HepG2 (cell line): ENCODE results near the gene ZDHHC16. TPM values are rescaled to one million over a fixed set of nuclear protein-coding genes. Genes with fewer than 3 reads are reported as not detected.

Source experiments
- ARHGAP35 ChIP-seq: sonication (generic); formaldehyde crosslinking; IDR thresholded peaks from 2 replicates; pipeline ENCODE4 v1.9.0; 2022; ENCODE audit warnings: mild to moderate bottlenecking, inconsistent platforms, moderate library complexity, missing genetic modification reagents, borderline replicate concordance
- ATF7 ChIP-seq, 2 experiments: fragments of 450-650 bp in 1 of 2; sonication (generic) in 1 of 2; formaldehyde crosslinking in 1 of 2; IDR thresholded peaks; 2 replicates each; pipeline versions ENCODE4 v1.4.0 to v1.6.1; 2016 to 2020; ENCODE audit warnings: antibody characterized with exemption in 1 of 2, mild to moderate bottlenecking in 1 of 2, missing genetic modification reagents in 1 of 2
- DR1 ChIP-seq: sonication (generic); formaldehyde crosslinking; IDR thresholded peaks from 2 replicates; pipeline ENCODE4 v1.8.0; 2021; ENCODE audit warnings: mild to moderate bottlenecking, missing genetic modification reagents, inconsistent platforms
- ELF3 ChIP-seq: IDR thresholded peaks from 2 replicates; pipeline ENCODE4 v1.6.1; 2016; ENCODE audit warnings: missing genetic modification reagents, missing compliant biosample characterization
- IRX3 ChIP-seq: sonication (generic); formaldehyde crosslinking; IDR thresholded peaks from 2 replicates; pipeline ENCODE4 v1.8.1; 2023; ENCODE audit warnings: mild to moderate bottlenecking, low read depth, missing genetic modification reagents, borderline replicate concordance
- LCORL ChIP-seq, 2 experiments: fragments of 450-650 bp in 1 of 2; sonication (generic) in 1 of 2; formaldehyde crosslinking in 1 of 2; IDR thresholded peaks; 2 replicates each; pipeline versions ENCODE4 v1.5.0 to v1.6.1; 2017 to 2020; ENCODE audit warnings: antibody characterized with exemption in 1 of 2, missing genetic modification reagents in 1 of 2
- MYNN ChIP-seq: sonication (generic); formaldehyde crosslinking; IDR thresholded peaks from 2 replicates; pipeline ENCODE4 v1.4.0; 2020; ENCODE audit warnings: mild to moderate bottlenecking, low read depth, missing genetic modification reagents
- SPEN ChIP-seq: sonication (generic); formaldehyde crosslinking; IDR thresholded peaks from 2 replicates; pipeline ENCODE4 v1.5.1; 2020; ENCODE audit warnings: low read depth, mild to moderate bottlenecking, missing genetic modification reagents
- TAF15 ChIP-seq: fragments of 200-400 bp; formaldehyde crosslinking; IDR thresholded peaks from one replicate; pipeline ENCODE4 v1.6.1; 2018; ENCODE audit warnings: mild to moderate bottlenecking, low read depth, low read length; ENCODE audit not compliant: poor library complexity, severe bottlenecking
- U2AF1 ChIP-seq: fragments of 200-400 bp; formaldehyde crosslinking; optimal IDR thresholded peaks from 2 replicates; pipeline ENCODE3; 2017; ENCODE audit warnings: mild to moderate bottlenecking, low read depth, low read length
- ZBTB3 ChIP-seq: sonication (generic); formaldehyde crosslinking; IDR thresholded peaks from 2 replicates; pipeline ENCODE4 v1.4.0; 2020; ENCODE audit warnings: low read depth, mild to moderate bottlenecking, moderate library complexity, missing genetic modification reagents, borderline replicate concordance
- ZNF253 ChIP-seq: sonication (generic); formaldehyde crosslinking; IDR thresholded peaks from 2 replicates; pipeline ENCODE4 v1.8.0; 2022; ENCODE audit warnings: mild to moderate bottlenecking, missing genetic modification reagents, borderline replicate concordance
- ZNF570 ChIP-seq: sonication (generic); formaldehyde crosslinking; IDR thresholded peaks from 2 replicates; pipeline ENCODE4 v1.4.0; 2020; ENCODE audit warnings: mild to moderate bottlenecking, missing genetic modification reagents, borderline replicate concordance
- ZNF670 ChIP-seq: sonication (generic); formaldehyde crosslinking; IDR thresholded peaks from 2 replicates; pipeline ENCODE4 v1.8.0; 2022; ENCODE audit warnings: mild to moderate bottlenecking, missing genetic modification reagents, borderline replicate concordance
- ZNF792 ChIP-seq: IDR thresholded peaks from 2 replicates; pipeline ENCODE4 v1.6.1; 2016
- ZNF83 ChIP-seq: sonication (generic); formaldehyde crosslinking; IDR thresholded peaks from 2 replicates; pipeline ENCODE4 v1.4.0; 2020; ENCODE audit warnings: missing genetic modification reagents, mild to moderate bottlenecking, borderline replicate concordance
- ZSCAN9 ChIP-seq: IDR thresholded peaks from 2 replicates; pipeline ENCODE4 v1.6.1; 2016; ENCODE audit warnings: borderline replicate concordance
- polyA plus RNA-seq, 8 experiments: library from polyadenylated mRNA; depleted of rRNA in 3 of 8; stranded (reverse) in 7 of 8; unstranded in 1 of 8; fragments of >200 nt; fragmentation: Illumina TruSeq in 4 of 8; extraction: Trizol in 4 of 8; gene quantifications; 2 replicates each; pipeline versions ENCODE4 v1.2.1 to v1.2.3, GENCODE V29; 2011 to 2016; ENCODE audit warnings: low read depth in 4 of 8, missing spikeins in 1 of 8, mixed read lengths in 1 of 8; ENCODE audit not compliant: insufficient read depth in 1 of 8
- total RNA-seq, 5 experiments: library from RNA; depleted of rRNA; stranded (reverse); fragments of >200 nt; fragmentation: Illumina TruSeq; extraction: Trizol; gene quantifications; 2 replicates each; pipeline ENCODE4 v1.2.3, GENCODE V29; 2016; ENCODE audit warnings: low read depth in 1 of 5
- TF ChIP-seq, protein P1 (sequence below): sonication (generic); formaldehyde crosslinking; IDR thresholded peaks from 2 replicates; pipeline ENCODE4 v1.5.0; 2020; ENCODE audit warnings: missing genetic modification reagents, mild to moderate bottlenecking, borderline replicate concordance
- TF ChIP-seq, protein P2 (sequence below): sonication (generic); formaldehyde crosslinking; IDR thresholded peaks from 2 replicates; pipeline ENCODE4 v1.5.1; 2020; ENCODE audit warnings: mild to moderate bottlenecking, missing genetic modification reagents, moderate library complexity
- TF ChIP-seq, protein P3 (sequence below): conservative IDR thresholded peaks from 2 replicates; pipeline ENCODE4 v1.6.1; 2018; ENCODE audit warnings: missing genetic modification reagents

The ZDHHC16 gene
- total and polyA plus RNA-seq, 2 of the 13 experiments (the other 11 are each of a cell fraction or from before 2014, with no cell fraction given): 40.8 to 41.8 TPM

DNA sequence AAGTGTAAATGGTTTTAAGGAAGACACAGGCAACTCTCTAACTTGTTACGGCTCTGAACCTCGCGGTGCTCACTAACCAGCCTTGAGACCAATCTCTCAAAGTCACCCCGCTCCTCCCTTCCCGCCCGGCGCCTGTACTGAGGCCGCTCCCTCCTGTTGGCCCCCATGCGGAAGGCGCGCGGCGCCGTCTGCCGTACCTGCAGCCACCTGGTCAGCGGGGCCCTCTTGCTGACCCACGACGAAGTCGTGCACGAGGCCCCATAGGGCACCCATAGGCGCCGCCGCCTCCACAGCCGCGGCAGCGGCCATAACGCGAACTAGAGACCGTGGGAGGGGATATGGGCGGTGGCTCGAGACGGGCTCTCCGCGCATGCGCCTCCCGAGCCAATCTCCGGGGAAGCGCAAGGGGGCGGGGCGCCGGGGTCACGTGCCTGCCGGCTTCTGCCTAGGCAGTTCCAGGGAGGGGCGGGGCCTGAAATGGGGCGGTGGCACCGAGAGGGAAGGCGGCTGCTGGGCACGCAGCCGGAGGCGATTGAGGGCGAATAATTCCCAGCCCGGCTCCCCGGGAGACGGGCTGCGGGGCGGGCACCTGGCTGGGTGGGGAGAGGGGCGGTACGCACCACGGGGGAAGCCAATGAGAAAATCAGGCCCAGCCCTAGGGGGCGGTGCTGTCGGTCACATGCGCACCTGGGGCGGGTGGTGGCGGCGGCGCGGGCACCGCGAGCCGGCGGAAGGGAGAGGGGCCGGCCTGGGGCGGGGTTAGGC lies 52.3 kb downstream of the ZDHHC16 start, which contains the start of gene MMS19 (continued):
- no peak for TF ChIP-seq ATF7 (IDR thresholded peaks at IDR 0.05)
- TF ChIP-seq ATF7 (CRISPR knock-in tag; IDR thresholded peaks at IDR 0.05): 0 out of 2 replicates have a peak, but pooled peaks have one; percentile 53
- TF ChIP-seq ZBTB3: peak; percentile 75; the same call in 1 of the 2 replicates
- peak; percentile 45; the same call in 1 of the 2 replicates for TF ChIP-seq IRX3 (CRISPR knock-in tag)
- TF ChIP-seq, protein P1, sequence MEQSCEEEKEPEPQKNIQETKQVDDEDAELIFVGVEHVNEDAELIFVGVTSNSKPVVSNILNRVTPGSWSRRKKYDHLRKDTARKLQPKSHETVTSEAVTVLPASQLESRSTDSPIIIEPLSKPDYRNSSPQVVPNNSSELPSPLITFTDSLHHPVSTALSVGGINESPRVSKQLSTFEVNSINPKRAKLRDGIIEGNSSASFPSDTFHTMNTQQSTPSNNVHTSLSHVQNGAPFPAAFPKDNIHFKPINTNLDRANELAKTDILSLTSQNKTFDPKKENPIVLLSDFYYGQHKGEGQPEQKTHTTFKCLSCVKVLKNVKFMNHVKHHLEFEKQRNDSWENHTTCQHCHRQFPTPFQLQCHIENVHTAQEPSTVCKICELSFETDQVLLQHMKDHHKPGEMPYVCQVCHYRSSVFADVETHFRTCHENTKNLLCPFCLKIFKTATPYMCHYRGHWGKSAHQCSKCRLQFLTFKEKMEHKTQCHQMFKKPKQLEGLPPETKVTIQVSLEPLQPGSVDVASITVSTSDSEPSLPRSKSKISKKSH: 0 out of 2 replicates have a peak, but pooled peaks have one; percentile 16
- TF ChIP-seq ZNF253: no peak
- TF ChIP-seq ZNF570 (CRISPR knock-in tag): no peak
- peak; percentile 23; the same call in 1 of the 2 replicates for TF ChIP-seq ZNF670
- TF ChIP-seq U2AF1: no peak
- peak; percentile 40 for TF ChIP-seq TAF15
- TF ChIP-seq ARHGAP35: peak; percentile 89; the same call in 1 of the 2 replicates
- TF ChIP-seq LCORL (IDR thresholded peaks at IDR 0.05): no peak
- peak; percentile 56 for TF ChIP-seq LCORL (CRISPR knock-in tag; IDR thresholded peaks at IDR 0.05)
- TF ChIP-seq SPEN (CRISPR knock-in tag): peak; percentile 14
- TF ChIP-seq, protein P2, sequence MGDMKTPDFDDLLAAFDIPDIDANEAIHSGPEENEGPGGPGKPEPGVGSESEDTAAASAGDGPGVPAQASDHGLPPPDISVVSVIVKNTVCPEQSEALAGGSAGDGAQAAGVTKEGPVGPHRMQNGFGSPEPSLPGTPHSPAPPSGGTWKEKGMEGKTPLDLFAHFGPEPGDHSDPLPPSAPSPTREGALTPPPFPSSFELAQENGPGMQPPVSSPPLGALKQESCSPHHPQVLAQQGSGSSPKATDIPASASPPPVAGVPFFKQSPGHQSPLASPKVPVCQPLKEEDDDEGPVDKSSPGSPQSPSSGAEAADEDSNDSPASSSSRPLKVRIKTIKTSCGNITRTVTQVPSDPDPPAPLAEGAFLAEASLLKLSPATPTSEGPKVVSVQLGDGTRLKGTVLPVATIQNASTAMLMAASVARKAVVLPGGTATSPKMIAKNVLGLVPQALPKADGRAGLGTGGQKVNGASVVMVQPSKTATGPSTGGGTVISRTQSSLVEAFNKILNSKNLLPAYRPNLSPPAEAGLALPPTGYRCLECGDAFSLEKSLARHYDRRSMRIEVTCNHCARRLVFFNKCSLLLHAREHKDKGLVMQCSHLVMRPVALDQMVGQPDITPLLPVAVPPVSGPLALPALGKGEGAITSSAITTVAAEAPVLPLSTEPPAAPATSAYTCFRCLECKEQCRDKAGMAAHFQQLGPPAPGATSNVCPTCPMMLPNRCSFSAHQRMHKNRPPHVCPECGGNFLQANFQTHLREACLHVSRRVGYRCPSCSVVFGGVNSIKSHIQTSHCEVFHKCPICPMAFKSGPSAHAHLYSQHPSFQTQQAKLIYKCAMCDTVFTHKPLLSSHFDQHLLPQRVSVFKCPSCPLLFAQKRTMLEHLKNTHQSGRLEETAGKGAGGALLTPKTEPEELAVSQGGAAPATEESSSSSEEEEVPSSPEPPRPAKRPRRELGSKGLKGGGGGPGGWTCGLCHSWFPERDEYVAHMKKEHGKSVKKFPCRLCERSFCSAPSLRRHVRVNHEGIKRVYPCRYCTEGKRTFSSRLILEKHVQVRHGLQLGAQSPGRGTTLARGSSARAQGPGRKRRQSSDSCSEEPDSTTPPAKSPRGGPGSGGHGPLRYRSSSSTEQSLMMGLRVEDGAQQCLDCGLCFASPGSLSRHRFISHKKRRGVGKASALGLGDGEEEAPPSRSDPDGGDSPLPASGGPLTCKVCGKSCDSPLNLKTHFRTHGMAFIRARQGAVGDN (CRISPR knock-in tag): peak; percentile 83
- TF ChIP-seq ZNF83 (CRISPR knock-in tag): 0 out of 2 replicates have a peak, but pooled peaks have one; percentile 16
- TF ChIP-seq MYNN (CRISPR knock-in tag): 0 out of 2 replicates have a peak, but pooled peaks have one; percentile 56
- 0 out of 2 replicates have a peak, but pooled peaks have one; percentile 11 for TF ChIP-seq ELF3 (CRISPR knock-in tag)
- TF ChIP-seq, protein P3, sequence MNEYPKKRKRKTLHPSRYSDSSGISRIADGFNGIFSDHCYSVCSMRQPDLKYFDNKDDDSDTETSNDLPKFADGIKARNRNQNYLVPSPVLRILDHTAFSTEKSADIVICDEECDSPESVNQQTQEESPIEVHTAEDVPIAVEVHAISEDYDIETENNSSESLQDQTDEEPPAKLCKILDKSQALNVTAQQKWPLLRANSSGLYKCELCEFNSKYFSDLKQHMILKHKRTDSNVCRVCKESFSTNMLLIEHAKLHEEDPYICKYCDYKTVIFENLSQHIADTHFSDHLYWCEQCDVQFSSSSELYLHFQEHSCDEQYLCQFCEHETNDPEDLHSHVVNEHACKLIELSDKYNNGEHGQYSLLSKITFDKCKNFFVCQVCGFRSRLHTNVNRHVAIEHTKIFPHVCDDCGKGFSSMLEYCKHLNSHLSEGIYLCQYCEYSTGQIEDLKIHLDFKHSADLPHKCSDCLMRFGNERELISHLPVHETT (CRISPR knock-in tag): peak; percentile 52; the same call in 1 of the 2 replicates
- peak; percentile 83; the same call in 1 of the 2 replicates for TF ChIP-seq ZSCAN9 (CRISPR knock-in tag)
- no peak for TF ChIP-seq DR1
- TF ChIP-seq ZNF792 (CRISPR knock-in tag): no peak
